GM19324 (cell line): Measurements from ENCODE around the gene PYURF.

Experiments used
- ATAC-seq: cut with Tn5 transposase; IDR thresholded peaks from one replicate; pipeline ENCODE4 v1.9.1; 2021; ENCODE audit warnings: mild to moderate bottlenecking, moderate library complexity; ENCODE audit not compliant: unreplicated experiment, low FRiP score

Gene PYURF

DNA sequence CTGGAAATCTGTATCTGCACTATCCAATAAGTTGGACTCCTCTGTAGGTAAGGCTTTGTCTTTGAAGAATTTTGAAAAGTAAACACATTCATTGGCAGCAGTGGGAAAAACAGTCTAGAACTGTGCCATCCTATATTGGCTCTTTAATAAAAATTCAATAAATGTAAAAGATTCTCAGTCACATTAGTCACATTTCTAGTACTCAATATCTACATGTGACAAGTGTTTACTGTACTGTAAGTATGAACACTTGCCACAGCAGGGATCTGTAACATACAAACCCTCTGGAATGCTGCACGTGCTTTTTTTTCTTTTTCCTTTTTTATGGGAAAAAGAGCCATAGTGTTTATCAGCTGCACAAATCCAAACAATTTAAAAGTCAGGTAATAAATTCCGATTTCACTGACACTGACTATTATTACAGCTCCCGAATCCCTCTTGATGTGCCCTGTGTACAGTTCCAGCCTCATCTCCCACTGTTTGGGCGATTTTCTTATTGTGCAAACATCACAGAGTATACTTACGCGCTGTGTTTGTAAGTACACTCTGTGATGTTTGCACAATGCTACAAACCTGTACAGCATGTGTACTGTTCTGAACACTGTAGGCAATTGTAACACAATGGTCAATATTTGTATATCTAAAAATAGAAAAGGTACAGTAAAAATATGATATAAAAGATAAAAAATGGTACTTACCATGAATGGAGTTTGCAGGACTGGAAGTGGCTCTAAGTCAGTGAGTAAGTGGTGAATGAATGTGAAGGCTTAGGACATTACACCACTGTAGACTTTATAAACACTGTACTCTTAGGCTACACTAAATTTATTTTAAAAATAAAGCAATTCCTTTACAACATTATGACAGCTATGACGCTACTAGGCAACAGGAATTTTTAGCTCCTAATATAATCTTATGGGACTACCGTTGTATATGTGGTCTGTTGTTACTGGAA is 8.7 kb downstream of the PYURF start:
- no peak for ATAC-seq

DNA sequence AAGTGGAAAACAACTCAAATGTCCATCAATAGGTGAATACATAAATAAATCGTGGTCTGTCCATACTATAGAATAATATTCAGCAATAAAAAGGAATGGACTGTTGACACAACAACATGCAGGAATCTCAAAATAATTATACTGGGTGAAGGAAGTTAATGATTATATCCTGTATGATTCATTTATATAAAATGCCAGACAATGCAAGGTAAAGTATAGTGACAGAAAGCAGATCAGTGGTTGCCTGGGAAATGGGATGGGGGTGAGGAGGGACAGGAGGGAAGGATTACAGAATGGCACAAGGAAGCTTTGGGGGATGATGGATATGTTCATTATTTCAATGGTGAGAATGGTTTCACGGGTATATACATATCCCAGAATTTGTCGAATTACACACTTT is 12.3 kb downstream of the PYURF start:
- ATAC-seq, result no peak

DNA sequence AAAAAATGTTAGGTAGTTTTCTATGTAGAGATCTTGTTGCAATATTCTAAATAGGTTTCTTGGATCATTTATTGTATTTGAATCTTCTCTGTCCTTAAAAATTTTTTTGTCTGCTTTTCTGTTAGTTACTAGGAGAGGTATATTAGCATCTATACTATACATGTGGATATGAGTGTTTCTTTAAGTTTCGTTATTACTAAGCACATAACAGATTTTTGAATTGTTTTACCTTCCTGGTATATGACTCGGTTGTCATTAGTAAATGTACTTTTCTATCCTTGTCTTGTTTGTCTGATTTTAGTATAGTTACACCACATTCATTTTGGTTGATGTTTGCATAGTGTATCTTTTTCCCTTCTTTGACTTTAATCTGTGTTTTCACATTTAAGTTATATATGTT is 20.2 kb downstream of the PYURF start:
- no peak for ATAC-seq

DNA sequence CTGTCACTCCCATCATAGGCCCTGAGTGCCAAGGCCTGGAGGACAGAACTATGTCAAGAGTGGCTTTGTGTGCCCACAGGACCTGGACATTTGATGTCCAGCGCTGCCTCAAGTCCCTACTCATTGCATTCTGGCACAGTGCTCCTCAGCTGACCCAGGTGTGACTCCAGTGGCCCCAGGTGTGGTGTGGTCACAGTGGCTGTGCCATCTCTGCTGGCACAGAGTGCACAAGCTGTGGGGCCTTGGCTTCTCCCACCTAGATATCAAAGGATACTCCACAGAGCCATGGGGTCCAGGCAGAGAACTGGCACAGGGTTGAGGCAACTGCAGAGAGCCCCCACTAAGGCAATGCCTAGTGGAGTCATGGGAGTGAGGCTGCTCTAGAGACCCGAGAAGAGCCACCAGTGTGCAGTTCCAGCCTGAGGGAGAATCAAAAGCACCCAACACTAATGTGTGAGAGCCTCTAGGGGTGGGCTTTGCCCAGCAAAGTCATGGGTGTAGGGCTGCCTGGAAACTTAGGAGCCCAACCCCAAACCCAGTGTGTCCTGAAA is 25.6 kb downstream of the PYURF start:
- no peak for ATAC-seq

GRCh38 chr4:88489100-88489761 is 34.3 kb downstream of the PYURF start:
- ATAC-seq, result no peak

DNA sequence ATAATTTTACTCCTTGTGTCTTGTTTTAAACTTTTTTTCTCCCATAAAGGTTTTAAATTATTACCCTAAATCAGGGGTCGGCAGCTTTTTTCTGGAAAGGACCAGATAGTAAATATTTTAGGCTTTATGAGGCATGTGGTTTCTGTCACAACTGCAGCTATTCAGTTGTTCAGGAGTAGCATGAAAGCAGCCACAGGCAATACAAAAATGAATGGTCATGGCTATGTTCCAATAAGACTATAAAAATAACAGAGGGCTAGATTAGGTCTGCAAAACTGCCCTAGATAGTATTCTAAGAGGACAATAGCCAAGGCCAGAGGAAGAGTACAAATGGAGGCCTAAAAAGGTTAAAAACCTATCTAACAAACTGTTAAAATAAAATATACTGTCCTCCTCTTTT is 42.0 kb downstream of the PYURF start:
- no peak for ATAC-seq

- no peak for ATAC-seq
These were observed 45.3 kb downstream of the PYURF start for GRCh38 chr4:88478247-88478646.

DNA sequence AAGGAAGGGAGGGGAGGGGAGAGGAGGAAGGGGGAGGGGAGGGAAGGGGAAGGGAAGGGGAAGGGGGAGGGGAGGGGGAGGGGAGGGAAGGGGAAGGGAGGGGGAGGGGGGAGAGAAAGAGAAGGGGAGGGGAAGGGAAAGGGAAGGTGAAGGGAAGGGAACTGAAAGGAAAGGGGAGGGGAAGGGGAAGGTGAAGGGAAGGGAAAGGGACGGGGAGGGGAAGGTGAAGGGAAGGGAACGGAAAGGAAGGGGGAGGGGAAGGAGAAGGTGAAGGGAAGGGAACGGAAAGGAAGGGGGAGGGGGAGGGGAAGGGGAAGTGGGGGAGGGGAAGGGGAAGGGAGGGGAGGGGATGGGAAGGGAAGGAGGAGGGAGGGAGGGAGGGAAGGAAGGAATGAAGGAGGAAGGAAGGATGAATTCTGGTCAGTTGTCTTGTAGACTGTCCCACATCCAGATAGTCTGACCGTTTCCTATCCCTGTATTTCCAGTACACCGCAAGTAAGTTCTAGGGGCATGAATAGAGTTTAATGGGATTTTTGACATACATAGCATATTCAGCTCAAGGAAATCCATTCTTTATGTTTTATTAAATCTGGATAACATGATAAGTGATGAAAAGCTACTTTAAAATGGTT is 46.2 kb downstream of the PYURF start:
- no peak for ATAC-seq
